ENCODE results near the gene LRFN2. TPM values are rescaled to one million over a fixed set of nuclear protein-coding genes. Genes with fewer than 3 reads are reported as not detected.

LRFN2 gene
- total RNA-seq, 1 experiment from 2014 or later, result not detected

- H3K4me3 ChIP-seq (ENCODE audit: low read length), result no peak overlapping the region
- H3K27ac ChIP-seq (ENCODE audit: low read length), result no peak overlapping the region
- no peak overlapping the region for H2AFZ ChIP-seq (ENCODE audit: low read length)
- H3K9ac ChIP-seq (ENCODE audit: low read length), result no peak overlapping the region
- no peaks in the 10 kb centered on the region for H3K4me1 ChIP-seq (ENCODE audit: low read length)
- no peaks in the 10 kb centered on the region for H3K9me3 ChIP-seq (ENCODE audit: low read length)
- H3K79me2 ChIP-seq (ENCODE audit: low read length), result no peaks in the 10 kb centered on the region
- no peaks in the 10 kb centered on the region for H3K27me3 ChIP-seq (ENCODE audit: low read length)
- DNase-seq, result no peak
- H4K20me1 ChIP-seq (ENCODE audit: insufficient read depth, low read depth, low read length), result no peaks in the 10 kb centered on the region
- no peaks in the 10 kb centered on the region for H3K36me3 ChIP-seq (ENCODE audit: insufficient read depth, low read length)
- H3K9me2 ChIP-seq (replicated peaks; ENCODE audit: insufficient read depth, low read length), result no peaks in the 10 kb centered on the region
- H3K4me2 ChIP-seq (ENCODE audit: low read depth, low read length, poor library complexity, severe bottlenecking), result no peak overlapping the region
Measured at GRCh38 chr6:40349123-40349900, 237.9 kb downstream of the LRFN2 start.

- no peak for DNase-seq
- no peaks in the 10 kb centered on the region for H3K9me2 ChIP-seq (replicated peaks; ENCODE audit: insufficient read depth, low read length)
- no peaks in the 10 kb centered on the region for H3K9me3 ChIP-seq (ENCODE audit: low read length)
- H3K27ac ChIP-seq (ENCODE audit: low read length), result no peak overlapping the region
- no peak overlapping the region for H3K4me3 ChIP-seq (ENCODE audit: low read length)
- H3K79me2 ChIP-seq (ENCODE audit: low read length), result no peaks in the 10 kb centered on the region
- H3K27me3 ChIP-seq (ENCODE audit: low read length), result no peaks in the 10 kb centered on the region
- H3K4me1 ChIP-seq (ENCODE audit: low read length), result no peaks in the 10 kb centered on the region
- no peaks in the 10 kb centered on the region for H3K36me3 ChIP-seq (ENCODE audit: insufficient read depth, low read length)
- H4K20me1 ChIP-seq (ENCODE audit: insufficient read depth, low read depth, low read length), result no peaks in the 10 kb centered on the region
- H3K9ac ChIP-seq (ENCODE audit: low read length), result no peak overlapping the region
- no peak overlapping the region for H3K4me2 ChIP-seq (ENCODE audit: low read depth, low read length, poor library complexity, severe bottlenecking)
- no peak overlapping the region for H2AFZ ChIP-seq (ENCODE audit: low read length)
Measured at GRCh38 chr6:40348591-40348990, 238.6 kb downstream of the LRFN2 start.

- Histone ChIP-seq H3K9ac (ENCODE audit: low read length) (no peak overlapping the region), H3K36me3 (ENCODE audit: insufficient read depth, low read length) (no peaks in the 10 kb centered on the region), H3K4me1 (ENCODE audit: low read length) (no peaks in the 10 kb centered on the region), H3K9me2 (replicated peaks; ENCODE audit: insufficient read depth, low read length) (no peaks in the 10 kb centered on the region), H3K79me2 (ENCODE audit: low read length) (no peaks in the 10 kb centered on the region), H3K9me3 (ENCODE audit: low read length) (no peaks in the 10 kb centered on the region), H3K4me2 (ENCODE audit: low read depth, low read length, poor library complexity, severe bottlenecking) (no peak overlapping the region), H3K27me3 (ENCODE audit: low read length) (no peaks in the 10 kb centered on the region), H2AFZ (ENCODE audit: low read length) (no peak overlapping the region), H3K27ac (ENCODE audit: low read length) (no peak overlapping the region), H3K4me3 (ENCODE audit: low read length) (no peak overlapping the region), H4K20me1 (ENCODE audit: insufficient read depth, low read depth, low read length) (no peaks in the 10 kb centered on the region)
- DNase-seq, result no peak
Measured at GRCh38 chr6:40347571-40348011, 239.6 kb downstream of the LRFN2 start.

GRCh38 chr6:40346246-40346645 lies 240.9 kb downstream of the LRFN2 start:
- Histone ChIP-seq H3K27me3 (ENCODE audit: low read length) (no peaks in the 10 kb centered on the region), H3K9me3 (ENCODE audit: low read length) (no peaks in the 10 kb centered on the region), H3K79me2 (ENCODE audit: low read length) (no peaks in the 10 kb centered on the region), H3K4me1 (ENCODE audit: low read length) (no peaks in the 10 kb centered on the region), H2AFZ (ENCODE audit: low read length) (no peak overlapping the region), H3K27ac (ENCODE audit: low read length) (no peak overlapping the region), H3K4me2 (ENCODE audit: low read depth, low read length, poor library complexity, severe bottlenecking) (no peak overlapping the region), H3K9ac (ENCODE audit: low read length) (no peak overlapping the region), H4K20me1 (ENCODE audit: insufficient read depth, low read depth, low read length) (no peaks in the 10 kb centered on the region), H3K9me2 (replicated peaks; ENCODE audit: insufficient read depth, low read length) (no peaks in the 10 kb centered on the region), H3K36me3 (ENCODE audit: insufficient read depth, low read length) (no peaks in the 10 kb centered on the region), H3K4me3 (ENCODE audit: low read length) (no peak overlapping the region)
- no peak for DNase-seq

- H3K9me2 ChIP-seq (replicated peaks; ENCODE audit: insufficient read depth, low read length), result no peaks in the 10 kb centered on the region
- H3K4me1 ChIP-seq (ENCODE audit: low read length), result no peaks in the 10 kb centered on the region
- H3K9ac ChIP-seq (ENCODE audit: low read length), result no peak overlapping the region
- no peak overlapping the region for H3K4me3 ChIP-seq (ENCODE audit: low read length)
- H3K9me3 ChIP-seq (ENCODE audit: low read length), result no peaks in the 10 kb centered on the region
- no peak overlapping the region for H2AFZ ChIP-seq (ENCODE audit: low read length)
- H3K27me3 ChIP-seq (ENCODE audit: low read length), result no peaks in the 10 kb centered on the region
- no peak overlapping the region for H3K4me2 ChIP-seq (ENCODE audit: low read depth, low read length, poor library complexity, severe bottlenecking)
- DNase-seq, result no peak
- no peaks in the 10 kb centered on the region for H3K36me3 ChIP-seq (ENCODE audit: insufficient read depth, low read length)
- H3K27ac ChIP-seq (ENCODE audit: low read length), result no peak overlapping the region
- no peaks in the 10 kb centered on the region for H4K20me1 ChIP-seq (ENCODE audit: insufficient read depth, low read depth, low read length)
- no peaks in the 10 kb centered on the region for H3K79me2 ChIP-seq (ENCODE audit: low read length)
Measured at GRCh38 chr6:40344566-40345167, 242.5 kb downstream of the LRFN2 start.

GRCh38 chr6:40343877-40344565 lies 243.1 kb downstream of the LRFN2 start:
- Histone ChIP-seq H3K9me3 (ENCODE audit: low read length) (no peaks in the 10 kb centered on the region), H3K27ac (ENCODE audit: low read length) (no peak overlapping the region), H3K4me3 (ENCODE audit: low read length) (no peak overlapping the region), H3K27me3 (ENCODE audit: low read length) (no peaks in the 10 kb centered on the region), H3K4me2 (ENCODE audit: low read depth, low read length, poor library complexity, severe bottlenecking) (no peak overlapping the region), H2AFZ (ENCODE audit: low read length) (no peak overlapping the region), H3K9me2 (replicated peaks; ENCODE audit: insufficient read depth, low read length) (no peaks in the 10 kb centered on the region), H4K20me1 (ENCODE audit: insufficient read depth, low read depth, low read length) (no peaks in the 10 kb centered on the region), H3K4me1 (ENCODE audit: low read length) (no peaks in the 10 kb centered on the region), H3K9ac (ENCODE audit: low read length) (no peak overlapping the region), H3K36me3 (ENCODE audit: insufficient read depth, low read length) (no peaks in the 10 kb centered on the region), H3K79me2 (ENCODE audit: low read length) (no peaks in the 10 kb centered on the region)
- DNase-seq, result no peak

- no peak overlapping the region for H2AFZ ChIP-seq (ENCODE audit: low read length)
- no peaks in the 10 kb centered on the region for H3K27me3 ChIP-seq (ENCODE audit: low read length)
- no peak overlapping the region for H3K4me3 ChIP-seq (ENCODE audit: low read length)
- DNase-seq, result no peak
- no peak overlapping the region for H3K27ac ChIP-seq (ENCODE audit: low read length)
- no peaks in the 10 kb centered on the region for H3K4me1 ChIP-seq (ENCODE audit: low read length)
- no peaks in the 10 kb centered on the region for H3K79me2 ChIP-seq (ENCODE audit: low read length)
- H3K9me2 ChIP-seq (replicated peaks; ENCODE audit: insufficient read depth, low read length), result no peaks in the 10 kb centered on the region
- H3K36me3 ChIP-seq (ENCODE audit: insufficient read depth, low read length), result no peaks in the 10 kb centered on the region
- H4K20me1 ChIP-seq (ENCODE audit: insufficient read depth, low read depth, low read length), result no peaks in the 10 kb centered on the region
- H3K9ac ChIP-seq (ENCODE audit: low read length), result no peak overlapping the region
- no peaks in the 10 kb centered on the region for H3K9me3 ChIP-seq (ENCODE audit: low read length)
- no peak overlapping the region for H3K4me2 ChIP-seq (ENCODE audit: low read depth, low read length, poor library complexity, severe bottlenecking)
Measured at GRCh38 chr6:40343318-40343876, 243.8 kb downstream of the LRFN2 start.

GRCh38 chr6:40342723-40343122 lies 244.4 kb downstream of the LRFN2 start:
- H4K20me1 ChIP-seq (ENCODE audit: insufficient read depth, low read depth, low read length), result no peaks in the 10 kb centered on the region
- no peaks in the 10 kb centered on the region for H3K27me3 ChIP-seq (ENCODE audit: low read length)
- no peak overlapping the region for H3K4me3 ChIP-seq (ENCODE audit: low read length)
- H3K9me2 ChIP-seq (replicated peaks; ENCODE audit: insufficient read depth, low read length), result no peaks in the 10 kb centered on the region
- no peak overlapping the region for H3K27ac ChIP-seq (ENCODE audit: low read length)
- DNase-seq, result no peak
- H2AFZ ChIP-seq (ENCODE audit: low read length), result no peak overlapping the region
- no peak overlapping the region for H3K4me2 ChIP-seq (ENCODE audit: low read depth, low read length, poor library complexity, severe bottlenecking)
- H3K4me1 ChIP-seq (ENCODE audit: low read length), result no peaks in the 10 kb centered on the region
- H3K9ac ChIP-seq (ENCODE audit: low read length), result no peak overlapping the region
- H3K9me3 ChIP-seq (ENCODE audit: low read length), result no peaks in the 10 kb centered on the region
- H3K79me2 ChIP-seq (ENCODE audit: low read length), result no peaks in the 10 kb centered on the region
- H3K36me3 ChIP-seq (ENCODE audit: insufficient read depth, low read length), result no peaks in the 10 kb centered on the region

Data from Karpas-422 (cell line).